Measurements from ENCODE around the gene MUC6. TPM values are rescaled to one million over a fixed set of nuclear protein-coding genes. Genes with fewer than 3 reads are reported as not detected.

The MUC6 gene
- total RNA-seq, 2 experiments from 2014 or later: not detected

DNA sequence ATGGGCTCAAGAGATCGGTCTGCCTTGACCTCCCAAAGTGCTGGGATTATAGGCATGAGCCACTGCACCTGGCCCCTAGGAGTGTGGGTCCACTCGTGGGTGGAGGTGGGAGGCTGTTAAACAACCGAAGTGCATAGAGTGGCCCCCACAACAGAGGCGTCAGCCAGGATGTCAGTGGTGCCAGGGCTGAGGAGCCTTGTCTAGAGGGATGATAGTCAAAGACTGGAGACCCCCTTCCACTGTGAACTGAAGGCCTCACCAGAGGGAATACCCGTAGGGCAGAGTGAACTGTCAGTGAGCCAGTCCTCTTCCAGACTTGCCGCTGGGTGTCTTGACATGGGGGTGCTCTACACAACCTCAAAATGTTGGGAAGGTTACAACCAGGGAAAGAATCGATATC lies 72.7 kb downstream of the MUC6 start:
- H3K9me3 Mint-ChIP-seq: peaks cover 8% of the 10 kb centered on the region
- ChIA-PET CTCF (no interaction called here), POLR2A (no interaction called here)
- no peaks in the 10 kb centered on the region for H3K27me3 Mint-ChIP-seq
- no peak overlapping the region for H3K4me3 Mint-ChIP-seq
- peaks cover 27% of the 10 kb centered on the region for H3K36me3 Mint-ChIP-seq (ENCODE audit: low read depth)
- DNase-seq: no peak
- peaks cover 7% of the 10 kb centered on the region for H3K4me1 Mint-ChIP-seq
- no peak overlapping the region for H3K27ac Mint-ChIP-seq

Other genes starting within 250 kb of the MUC6 start
- under 1 TPM; 0.20 to 0.60 TPM for gene CEND1, start 246.6 kb downstream of the MUC6 start, total RNA-seq
- 10 to 100 TPM; 45.9 to 49.1 TPM for gene SLC25A22, start 238.4 kb downstream of the MUC6 start, total RNA-seq
- gene PIDD1, start 231.5 kb downstream of the MUC6 start, total RNA-seq: 10 to 100 TPM; 47.9 to 60.4 TPM
- 1,000 to 10,000 TPM; 1,927 to 2,229 TPM for gene RPLP2, start 226.8 kb downstream of the MUC6 start, total RNA-seq
- 10 to 100 TPM; 68.9 to 71.9 TPM for gene PNPLA2, start 217.8 kb downstream of the MUC6 start, total RNA-seq
- gene CRACR2B, start 208.8 kb downstream of the MUC6 start, total RNA-seq: 1 to 10 TPM; 7.7 to 8.1 TPM
- gene CD151, start 203.8 kb downstream of the MUC6 start, total RNA-seq: 10 to 100 TPM; 35.4 to 37.6 TPM
- 10 to 100 TPM; 90.3 to 96.0 TPM for gene POLR2L, start 194.2 kb downstream of the MUC6 start, total RNA-seq
- gene TSPAN4, start 193.9 kb downstream of the MUC6 start, total RNA-seq: 1 to 10 TPM; 7.7 to 7.9 TPM
- gene CHID1, start 125.9 kb downstream of the MUC6 start, total RNA-seq: 10 to 100 TPM; 42.6 to 45.5 TPM
- gene AP2A2, start 110.8 kb downstream of the MUC6 start, total RNA-seq: 10 to 100 TPM; 60.1 to 66.7 TPM
- gene MUC2, start 38.2 kb upstream of the MUC6 start, total RNA-seq: not detected
- not detected for gene MUC5AC, start 121.2 kb upstream of the MUC6 start, total RNA-seq
- not detected for gene MUC5B, start 186.3 kb upstream of the MUC6 start, total RNA-seq

All from activated CD4-positive, alpha-beta T cell treated with anti-CD3 and anti-CD28 coated beads, Interleukin-2, amount 10 ng/mL, durations not matched to agents 7 days and 5 days (primary cell).